Urothelium cell line (cell line): ENCODE data around the gene TTC4.

ENCODE experiments used
- DNase-seq: peaks from one replicate; pipeline ENCODE4 v3.0.0; 2011; ENCODE audit warnings: low spot score, mixed read lengths
- FAIRE-seq: peaks from 2 replicates; lab custom pipeline; 2011; peaks lifted over from hg19 to GRCh38; lab: Jason Lieb, UNC

The TTC4 gene, protein sequence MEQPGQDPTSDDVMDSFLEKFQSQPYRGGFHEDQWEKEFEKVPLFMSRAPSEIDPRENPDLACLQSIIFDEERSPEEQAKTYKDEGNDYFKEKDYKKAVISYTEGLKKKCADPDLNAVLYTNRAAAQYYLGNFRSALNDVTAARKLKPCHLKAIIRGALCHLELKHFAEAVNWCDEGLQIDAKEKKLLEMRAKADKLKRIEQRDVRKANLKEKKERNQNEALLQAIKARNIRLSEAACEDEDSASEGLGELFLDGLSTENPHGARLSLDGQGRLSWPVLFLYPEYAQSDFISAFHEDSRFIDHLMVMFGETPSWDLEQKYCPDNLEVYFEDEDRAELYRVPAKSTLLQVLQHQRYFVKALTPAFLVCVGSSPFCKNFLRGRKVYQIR

DNA sequence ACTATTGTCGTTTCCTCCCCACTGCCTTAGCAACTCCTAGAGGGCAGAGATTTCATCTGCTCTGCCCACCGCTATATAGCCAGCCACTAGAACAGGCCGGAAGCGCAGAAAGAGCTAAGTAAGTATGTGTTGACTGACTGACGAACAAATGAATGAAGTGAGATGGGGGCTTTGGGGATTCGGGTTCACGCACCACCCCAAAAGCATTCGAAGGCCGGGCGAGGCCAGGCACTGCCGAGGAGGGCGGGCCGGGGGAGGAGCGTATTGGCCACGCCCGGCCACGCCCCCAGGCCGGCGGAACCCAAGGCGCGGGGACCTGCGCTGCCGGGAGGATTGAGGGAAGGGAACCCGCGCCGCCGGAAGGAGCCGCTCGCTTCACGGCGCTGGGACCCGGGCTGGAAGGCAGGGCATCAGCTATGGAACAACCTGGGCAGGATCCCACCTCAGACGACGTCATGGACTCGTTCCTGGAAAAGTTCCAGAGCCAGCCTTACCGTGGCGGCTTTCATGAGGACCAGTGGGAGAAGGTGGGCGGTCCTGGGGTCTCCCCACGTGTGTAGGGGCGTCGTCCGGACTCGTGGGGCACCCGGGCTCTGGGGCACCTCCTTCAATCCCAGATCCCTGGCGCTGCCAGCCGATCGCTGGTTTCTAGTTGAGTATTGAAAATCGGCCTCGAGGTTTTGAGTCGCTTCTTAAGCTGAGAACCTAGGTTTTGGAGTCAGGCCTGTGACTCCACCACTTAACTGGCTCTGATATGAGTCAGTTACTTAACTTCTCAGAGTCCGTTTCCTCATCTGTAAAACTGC is at the start of gene TTC4:
TTC4 (plus strand) TSS at position 369 of the 806 bp plus-strand sequence; CDS start at position 417, 48 bp downstream.
- DNase-seq (peak; percentile 94), FAIRE-seq (peak; percentile 87)

DNA sequence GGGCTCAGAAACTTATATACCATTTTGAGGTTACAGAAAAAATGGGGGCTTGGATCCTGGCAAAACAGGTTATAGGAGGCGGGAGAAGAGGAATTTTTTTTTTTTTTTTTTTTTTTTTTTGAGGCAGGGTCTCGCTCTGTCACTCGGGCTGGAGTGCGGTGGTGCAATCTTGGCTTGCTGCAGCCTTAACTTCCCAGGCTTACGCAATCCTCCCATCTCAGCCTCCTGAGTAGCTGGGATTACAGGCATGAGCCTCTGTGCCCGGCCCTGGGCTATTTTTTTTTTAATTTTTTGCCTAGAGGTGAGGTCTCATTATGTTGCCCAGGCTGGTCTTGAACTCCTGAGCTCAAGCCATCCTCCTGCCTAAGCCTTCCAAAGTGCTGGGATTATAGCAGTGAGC is 49.3 kb upstream of the TTC4 start:
- DNase-seq (no peak), FAIRE-seq (no peak)

DNA sequence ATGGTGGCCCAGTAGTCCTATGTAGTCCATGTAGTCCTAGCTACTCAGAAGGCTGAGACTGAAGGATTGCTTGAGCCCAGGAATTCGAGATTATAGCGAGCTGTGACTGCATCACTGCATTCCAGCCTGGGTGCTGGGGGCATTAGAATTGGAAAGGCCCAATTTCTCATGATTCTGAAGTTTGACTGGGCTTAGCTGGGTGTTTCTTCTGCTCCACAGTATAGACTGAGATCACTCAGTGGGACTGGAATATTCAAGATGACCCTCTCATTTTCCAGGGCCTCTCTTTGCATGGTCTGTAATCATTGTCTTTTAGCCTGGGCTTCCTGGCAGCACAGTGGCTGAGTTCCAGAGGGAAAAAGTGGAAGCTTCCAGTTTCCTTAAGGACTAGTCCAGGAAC is 47.9 kb upstream of the TTC4 start:
- no peak for FAIRE-seq
- DNase-seq: no peak

DNA sequence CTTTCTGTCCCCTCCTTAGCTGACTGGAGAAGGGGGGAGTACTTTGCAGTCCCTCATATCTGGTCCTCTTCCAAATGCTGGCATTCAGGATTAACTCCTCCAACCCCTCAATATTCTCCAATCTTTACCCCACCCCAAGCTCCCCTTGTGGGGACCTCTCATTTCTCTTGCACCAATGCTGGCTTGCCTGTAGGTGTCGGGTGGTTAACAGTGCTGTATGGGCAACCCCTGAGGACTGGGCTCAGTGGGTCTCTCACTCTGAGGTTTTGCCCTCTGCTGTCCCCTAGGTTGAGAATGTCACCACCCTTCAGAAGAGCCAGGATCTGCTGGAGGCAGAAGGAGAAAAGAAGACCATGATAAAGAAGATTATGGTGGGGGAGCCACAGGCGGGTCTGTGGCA is 47.1 kb upstream of the TTC4 start:
- FAIRE-seq (no peak), DNase-seq (no peak)

DNA sequence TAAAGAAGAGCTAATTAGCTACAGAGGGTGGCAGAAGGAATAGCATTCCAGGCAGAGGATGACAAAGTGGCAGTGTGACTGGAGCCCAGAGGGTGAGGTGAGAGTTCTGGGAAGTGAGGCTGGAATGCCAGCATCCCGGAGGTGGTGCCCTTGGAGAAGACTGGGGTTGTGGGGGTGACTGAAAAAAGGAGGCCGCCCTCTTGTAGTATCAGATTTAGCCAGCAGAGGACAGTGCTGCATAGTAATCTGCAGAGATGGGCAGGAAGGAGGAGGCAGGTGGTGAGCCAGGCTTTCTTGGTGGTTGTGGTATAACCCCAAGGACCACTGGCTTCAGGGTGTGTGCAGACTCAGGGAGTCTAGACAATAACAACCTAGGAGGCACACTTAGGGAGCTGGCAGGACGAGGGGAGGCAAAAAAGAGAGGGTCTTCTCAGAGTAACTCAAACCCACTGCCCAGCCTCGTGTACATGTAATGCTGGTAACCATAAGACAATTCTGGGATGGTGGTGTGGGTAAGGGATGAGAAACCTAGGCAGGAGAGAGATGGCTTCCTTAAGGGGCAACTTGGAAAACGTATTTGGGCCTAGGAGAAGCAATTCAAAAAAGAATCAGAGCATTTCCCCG is 43.6 kb upstream of the TTC4 start:
- peak; percentile 92 for FAIRE-seq

DNA sequence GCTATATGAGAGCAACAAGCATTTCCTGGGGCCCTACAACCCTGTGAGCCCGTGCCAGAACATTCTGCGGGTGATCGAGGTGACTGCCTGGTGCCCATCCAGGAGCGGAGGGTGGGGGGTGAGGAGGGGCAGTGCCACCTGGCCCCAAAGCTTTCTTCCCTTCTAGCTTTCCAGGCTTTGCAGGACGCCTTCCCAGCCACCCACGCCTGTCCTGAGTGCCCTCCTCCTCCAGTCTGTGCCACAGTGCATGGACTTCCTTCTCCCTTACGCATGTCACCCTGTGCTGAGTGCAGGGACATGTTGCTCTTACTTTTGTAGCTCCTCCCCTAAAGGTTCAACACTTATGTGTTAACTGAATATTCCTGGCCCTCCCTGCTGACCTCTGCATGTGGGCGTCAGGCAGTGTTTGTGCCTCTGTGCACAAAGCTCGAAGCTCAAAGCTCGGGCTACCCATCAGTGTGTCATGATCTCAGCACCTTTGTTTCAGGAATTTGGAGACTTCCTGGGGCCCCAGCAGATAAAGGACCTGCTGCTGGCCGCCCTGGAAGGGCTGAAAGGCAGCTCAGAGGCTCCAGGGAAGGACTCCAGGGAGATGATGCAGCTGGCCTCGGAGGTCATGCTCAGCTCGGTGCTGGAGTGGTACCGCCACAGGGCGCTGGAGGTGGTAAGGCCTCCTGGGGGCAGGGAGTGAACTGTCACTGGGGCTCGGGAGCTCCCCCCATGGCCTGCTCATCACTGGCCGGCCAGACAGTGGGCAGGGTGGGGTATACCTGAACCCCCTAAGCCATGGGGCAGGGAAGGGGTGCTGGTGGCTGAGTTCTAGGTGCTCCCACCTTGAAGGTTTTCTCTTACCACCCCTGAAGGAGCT is 36.7 kb upstream of the TTC4 start:
- DNase-seq (no peak), FAIRE-seq (no peak)

More for the DNA sequence above, 43.6 kb upstream of the TTC4 start:
- peak; percentile 71 for DNase-seq

DNA sequence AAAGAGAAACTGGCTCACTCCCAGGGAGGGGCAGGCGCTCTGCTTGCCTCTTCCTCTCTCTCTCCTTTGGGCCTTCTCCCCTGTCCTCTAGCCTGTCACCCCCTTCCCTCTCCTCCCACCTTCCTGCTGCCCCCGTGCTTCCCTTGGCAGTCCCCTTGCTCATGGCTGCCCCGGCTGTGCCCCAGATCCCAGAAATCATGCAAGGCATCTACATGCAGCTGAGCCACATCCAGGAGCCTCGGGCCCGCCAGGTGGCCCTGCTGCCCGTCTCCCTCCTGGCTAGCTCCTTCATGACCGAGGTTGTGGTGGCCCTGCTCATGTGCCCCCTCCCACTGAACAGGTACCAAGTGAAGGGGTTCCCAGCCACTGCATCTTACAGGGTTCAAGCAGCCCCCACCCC is 36.0 kb upstream of the TTC4 start:
- no peak for DNase-seq
- no peak for FAIRE-seq

DNA sequence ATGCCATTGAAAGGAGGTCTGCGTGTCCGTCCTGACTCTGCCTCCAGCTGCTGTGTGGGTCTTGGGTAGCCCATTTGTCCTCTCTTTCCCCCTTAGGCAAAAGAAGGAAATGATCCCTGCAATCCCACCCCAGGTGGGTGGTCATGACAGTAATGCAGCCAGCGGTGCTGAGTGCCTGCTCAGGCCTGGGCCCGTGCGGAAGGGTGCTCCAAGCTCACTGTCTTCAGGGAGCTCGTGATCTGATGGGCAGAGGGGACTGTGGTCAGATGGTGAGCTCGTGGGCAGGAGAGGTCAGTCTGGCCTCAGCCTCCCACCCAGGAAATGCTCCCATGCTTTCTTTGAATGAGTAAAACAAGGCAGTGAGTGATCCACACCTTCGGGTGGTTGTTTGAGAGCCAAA is 35.3 kb upstream of the TTC4 start:
- no peak for FAIRE-seq
- no peak for DNase-seq

DNA sequence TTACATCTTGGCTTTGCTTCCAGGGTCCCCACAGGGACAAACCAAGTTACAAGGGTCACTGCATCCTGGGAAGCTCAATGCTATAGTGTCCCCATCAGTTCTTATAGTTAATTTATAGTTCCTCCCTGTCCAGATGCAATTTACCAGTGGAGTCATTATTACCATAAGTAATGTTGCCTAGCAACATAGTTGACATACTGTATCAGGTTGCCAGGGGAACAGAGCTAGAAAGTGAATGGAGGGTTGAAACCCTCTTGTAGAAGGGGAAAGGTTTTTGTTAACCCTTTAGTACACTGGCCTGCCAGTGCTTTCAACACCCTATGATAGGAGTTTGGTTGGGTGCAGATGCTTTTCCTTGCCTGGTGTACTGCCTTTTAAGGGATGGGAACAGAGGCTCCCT is 34.3 kb upstream of the TTC4 start:
- no peak for DNase-seq
- no peak for FAIRE-seq

DNA sequence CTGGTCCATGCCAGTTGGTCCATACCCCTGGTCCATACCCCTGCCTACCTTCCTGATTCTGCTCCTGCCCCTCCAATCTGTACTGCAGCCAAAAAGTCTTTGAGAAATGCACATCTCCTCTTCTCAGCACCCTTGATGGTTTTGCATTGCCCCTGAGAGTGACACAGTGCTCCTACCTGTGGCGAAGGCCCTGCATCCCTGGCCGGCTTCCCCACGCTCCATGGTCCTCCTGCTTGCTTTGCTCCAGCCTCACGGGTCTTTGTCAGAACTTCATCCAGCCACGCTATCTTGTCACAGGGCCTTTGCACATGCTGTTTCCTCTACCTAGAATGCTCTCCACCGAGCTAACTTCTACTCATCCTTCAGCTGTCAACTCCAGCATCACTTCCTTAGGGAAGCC is 32.2 kb upstream of the TTC4 start:
- DNase-seq (no peak), FAIRE-seq (peak; percentile 73)

DNA sequence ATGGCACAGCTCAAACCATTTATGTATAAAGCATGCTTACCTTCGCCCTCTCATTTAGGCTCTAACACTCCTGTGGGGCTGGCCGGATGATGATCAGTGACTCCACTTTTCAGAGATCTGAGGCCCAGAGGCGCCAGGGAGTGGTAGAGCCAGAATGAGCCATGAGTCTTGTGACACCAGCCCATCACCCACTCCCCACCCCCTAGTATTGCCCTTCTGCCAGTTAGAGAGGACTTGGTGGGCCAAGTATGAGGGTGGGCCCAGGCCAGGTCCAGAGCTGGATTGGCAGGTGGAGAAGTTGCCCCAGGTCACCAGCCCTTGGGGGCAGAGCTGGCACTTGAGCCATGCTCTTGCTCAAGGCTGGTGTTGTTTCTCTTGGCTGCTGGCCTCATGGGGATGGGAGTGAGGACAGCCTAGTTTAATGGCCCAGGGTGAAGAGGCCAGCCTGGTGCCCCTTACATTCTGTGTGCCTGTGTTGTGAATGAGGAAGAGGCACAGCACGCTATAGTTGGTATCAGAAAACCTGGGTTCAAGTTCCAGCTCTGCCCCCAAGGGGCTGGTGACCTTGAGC is 30.2 kb upstream of the TTC4 start:
- FAIRE-seq: no peak
- no peak for DNase-seq

DNA sequence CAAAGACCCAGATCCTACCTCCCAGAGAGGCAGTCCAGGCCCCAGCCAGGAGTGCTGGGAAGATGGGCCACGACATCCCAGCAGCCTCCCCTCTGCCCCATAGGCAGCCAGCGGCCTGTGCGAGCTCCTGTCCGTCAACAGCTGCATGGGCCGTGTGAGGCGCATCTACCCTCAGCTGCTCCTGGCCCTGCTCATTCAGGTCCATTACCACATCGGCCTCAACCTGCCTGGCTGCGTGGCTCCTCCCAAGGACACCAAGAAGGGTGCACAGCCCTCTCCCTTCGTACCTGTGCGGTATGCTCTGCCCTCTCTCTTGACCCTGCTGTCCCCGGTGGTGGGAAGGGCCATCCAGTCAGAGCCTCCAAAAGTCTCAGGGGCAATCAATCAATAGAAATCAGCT is 29.5 kb upstream of the TTC4 start:
- no peak for DNase-seq
- FAIRE-seq: no peak

DNA sequence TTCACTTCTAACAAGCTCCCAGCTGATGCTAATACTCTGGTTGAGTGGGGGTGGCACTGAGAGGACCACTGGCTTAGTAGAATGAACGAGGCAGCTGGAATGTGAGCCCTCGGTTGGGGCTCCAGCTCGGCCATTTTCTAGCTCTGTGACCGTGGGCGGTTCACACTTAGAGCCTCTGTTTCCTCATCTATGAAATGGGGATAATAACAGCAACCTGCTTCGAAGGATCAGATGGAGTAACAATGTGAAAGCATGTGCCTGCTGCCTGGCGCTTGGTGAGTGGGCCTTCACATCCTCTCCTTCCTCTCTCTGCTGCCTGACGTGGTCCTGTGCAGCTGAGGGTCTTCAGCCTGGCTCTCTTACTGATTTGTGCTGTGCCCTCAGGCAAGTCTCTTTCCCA is 20.9 kb upstream of the TTC4 start:
- FAIRE-seq (no peak), DNase-seq (no peak)

DNA sequence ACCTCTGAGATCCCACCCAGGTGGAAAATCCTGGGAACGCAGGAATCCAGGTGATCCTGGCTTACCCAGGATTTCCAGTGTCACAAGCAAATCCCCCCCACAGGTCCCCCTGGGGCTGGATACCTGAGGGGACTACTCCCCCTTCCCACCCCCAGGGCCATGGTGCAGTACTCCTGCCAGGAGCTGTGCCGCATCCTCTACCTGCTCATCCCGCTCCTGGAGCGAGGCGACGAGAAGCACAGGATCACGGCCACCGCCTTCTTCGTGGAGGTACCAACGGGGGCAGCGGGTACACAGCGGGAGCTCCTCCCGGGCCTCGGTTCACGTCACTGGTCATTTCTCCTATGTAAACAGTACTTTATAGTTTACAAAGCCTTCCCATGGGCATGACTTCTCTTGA is 20.4 kb upstream of the TTC4 start:
- FAIRE-seq (no peak), DNase-seq (no peak)

DNA sequence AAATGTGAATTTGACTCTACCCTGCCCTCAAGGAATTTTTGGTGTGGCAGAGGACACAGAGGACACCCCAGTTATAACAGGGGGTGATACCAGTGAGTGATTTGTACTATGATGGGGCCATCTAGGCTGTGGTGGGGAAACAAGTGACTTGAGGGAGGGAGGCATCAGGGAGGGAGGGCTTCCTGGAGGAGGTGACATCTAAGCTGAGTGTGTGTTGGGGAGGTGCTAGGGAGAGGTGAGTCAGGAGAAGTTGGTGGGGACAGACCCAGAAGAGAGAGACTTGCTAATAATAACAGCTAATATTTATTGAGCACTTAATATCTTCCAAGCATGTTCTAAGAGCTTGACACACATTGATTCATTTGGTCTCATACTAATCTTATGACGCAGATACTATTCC is 19.9 kb upstream of the TTC4 start:
- no peak for FAIRE-seq

DNA sequence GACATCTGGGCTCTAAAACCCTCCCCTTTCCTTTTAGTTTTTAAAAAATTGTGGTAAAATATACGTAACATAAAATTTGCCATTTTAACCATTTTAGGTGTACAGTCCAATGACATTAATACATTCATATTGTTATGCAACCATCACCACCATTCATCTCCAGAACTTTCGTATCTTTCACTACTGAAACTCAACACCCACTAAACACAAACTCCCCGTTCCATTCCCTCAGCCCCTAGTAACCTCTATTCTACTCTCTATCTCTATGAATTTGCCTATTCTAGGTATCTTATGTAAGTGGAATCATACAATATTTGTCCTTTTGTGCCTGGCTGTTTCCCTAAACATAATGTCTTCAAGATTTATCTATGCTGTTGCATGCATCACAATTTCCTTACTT is 19.4 kb upstream of the TTC4 start:
- no peak for FAIRE-seq
- DNase-seq: no peak

More for the DNA sequence above, 19.9 kb upstream of the TTC4 start:
- no peak for DNase-seq

DNA sequence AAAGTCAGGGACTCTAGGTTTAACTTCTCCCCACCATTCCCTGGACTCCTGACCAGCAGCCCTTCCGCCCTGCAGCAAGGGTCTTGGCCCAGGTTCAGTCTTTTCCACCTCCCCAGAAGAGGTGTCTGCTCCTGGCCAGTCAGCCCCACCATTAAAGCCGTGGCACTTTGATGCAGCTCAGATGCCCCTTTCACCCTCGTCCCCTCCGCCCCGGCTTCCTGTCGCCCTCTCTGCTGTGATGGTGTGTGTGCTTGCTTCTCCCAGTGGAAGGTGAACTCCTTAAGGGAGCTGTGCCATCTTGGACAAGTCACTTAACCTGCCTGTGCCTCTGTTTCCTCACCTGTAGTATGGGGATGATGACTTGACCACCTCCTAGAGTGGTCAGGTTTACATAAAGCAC is 17.8 kb upstream of the TTC4 start:
- no peak for FAIRE-seq
- no peak for DNase-seq

DNA sequence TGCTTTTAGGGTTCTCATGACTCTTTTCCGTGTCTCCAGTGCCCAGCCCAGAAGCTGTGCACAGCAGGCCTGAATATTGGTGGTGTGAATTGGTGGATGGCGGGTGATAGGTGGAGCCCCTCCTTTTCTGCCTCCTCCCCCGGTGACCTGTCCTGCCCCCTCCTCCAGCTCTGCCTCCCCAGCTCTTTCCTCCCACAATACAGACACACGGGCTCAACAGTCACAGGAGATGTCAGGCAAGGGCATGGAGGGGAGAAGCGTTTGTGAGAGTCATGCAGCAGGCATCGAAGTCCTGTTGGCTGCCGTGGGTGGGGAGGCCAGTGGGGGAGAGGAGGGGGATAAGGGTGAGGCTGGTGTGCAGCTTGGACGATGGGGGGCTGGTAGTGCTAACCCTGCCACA is 17.3 kb upstream of the TTC4 start:
- DNase-seq: no peak

DNA sequence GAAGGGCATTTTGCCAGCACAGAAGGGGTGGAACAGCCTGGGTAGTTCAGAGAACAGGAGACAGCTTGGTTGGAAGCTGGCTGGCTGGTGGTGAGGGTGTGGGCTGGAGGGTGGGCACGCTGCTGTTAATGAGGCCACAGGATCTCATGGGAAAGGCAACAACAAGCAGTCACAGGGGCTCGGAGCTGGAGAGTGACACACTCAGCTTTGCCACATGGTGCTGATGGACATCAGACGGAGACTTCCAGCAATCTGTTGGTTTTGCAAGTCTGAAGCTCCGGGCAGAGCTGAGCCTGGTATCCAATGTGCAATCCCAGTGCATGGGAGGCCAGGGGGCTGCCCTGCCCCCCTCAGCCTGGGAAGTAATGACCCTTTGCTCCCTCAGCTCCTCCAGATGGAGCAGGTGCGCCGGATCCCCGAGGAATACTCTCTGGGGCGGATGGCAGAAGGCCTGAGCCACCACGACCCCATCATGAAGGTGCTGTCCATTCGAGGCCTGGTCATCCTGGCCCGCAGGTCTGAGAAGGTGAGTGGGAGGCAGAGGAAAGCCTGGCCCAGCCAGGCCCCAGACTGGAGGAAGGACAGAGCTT is 15.6 kb upstream of the TTC4 start:
- FAIRE-seq: no peak
- no peak for DNase-seq

More for the DNA sequence above, 17.3 kb upstream of the TTC4 start:
- no peak for FAIRE-seq

DNA sequence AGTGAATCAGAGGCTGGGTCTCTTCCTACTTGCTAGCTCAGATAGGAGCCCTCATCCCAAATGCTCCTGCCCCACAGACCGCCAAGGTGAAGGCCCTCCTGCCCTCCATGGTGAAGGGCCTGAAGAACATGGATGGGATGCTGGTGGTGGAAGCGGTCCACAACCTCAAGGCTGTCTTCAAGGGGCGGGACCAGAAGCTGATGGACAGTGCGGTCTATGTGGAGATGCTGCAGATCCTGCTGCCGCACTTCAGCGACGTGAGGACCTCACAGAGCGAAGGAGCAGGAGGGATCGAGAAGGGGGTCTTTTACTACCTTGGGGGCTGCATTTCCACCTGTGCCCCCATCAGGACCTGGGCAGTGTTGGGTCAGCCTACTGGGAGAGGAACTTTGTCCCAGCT is 14.6 kb upstream of the TTC4 start:
- DNase-seq: no peak

More for the DNA sequence above, 14.6 kb upstream of the TTC4 start:
- no peak for FAIRE-seq
